Measurements from ENCODE around the gene CLTB.

CLTB gene

DNA sequence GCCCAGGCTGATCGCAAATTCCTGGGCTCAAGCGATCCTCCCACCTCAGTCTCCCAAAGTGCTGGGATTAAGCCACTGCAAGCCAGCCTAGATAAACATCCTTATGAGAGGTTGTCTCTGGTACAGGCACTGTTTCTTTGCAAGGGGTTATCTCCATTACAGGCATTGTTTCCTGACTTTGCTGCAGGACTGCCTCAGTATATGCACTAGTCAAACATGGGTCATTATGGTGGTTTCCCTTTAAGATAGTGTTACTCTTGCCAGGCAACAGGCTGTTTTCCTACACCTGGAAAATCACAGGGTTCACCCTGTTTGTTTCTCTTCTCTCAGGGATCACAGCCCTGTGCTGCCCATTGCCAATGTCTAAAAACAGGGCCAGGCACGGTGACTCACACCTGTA lies 7.8 kb upstream of the CLTB start:
- Histone ChIP-seq H4K20me1 (ENCODE audit: control insufficient read depth, insufficient read depth, low read depth, low read length) (no peaks in the 10 kb centered on the region), H3F3A (ENCODE audit: control insufficient read depth, insufficient read depth) (no peaks in the 10 kb centered on the region), H3K4me3 (ENCODE audit: low read length) (no peak overlapping the region), H3K4me1 (ENCODE audit: control insufficient read depth, low read length) (no peaks in the 10 kb centered on the region), H3K27ac (ENCODE audit: low read depth, low read length) (no peak overlapping the region), H3K9me3 (ENCODE audit: control insufficient read depth, insufficient read depth, low read length) (peaks cover 9% of the 10 kb centered on the region; the same call in 1 of the 2 replicates), H3K9me2 (replicated peaks; ENCODE audit: control insufficient read depth, low read length) (no peaks in the 10 kb centered on the region), H3K36me3 (ENCODE audit: control insufficient read depth, low read length) (no peaks in the 10 kb centered on the region), H3K79me2 (ENCODE audit: control insufficient read depth, low read length) (no peaks in the 10 kb centered on the region), H3K4me2 (ENCODE audit: low read length) (no peak overlapping the region), H3K27me3 (ENCODE audit: control insufficient read depth, low read length) (peaks cover 5% of the 10 kb centered on the region)
- TF ChIP-seq, protein P1, sequence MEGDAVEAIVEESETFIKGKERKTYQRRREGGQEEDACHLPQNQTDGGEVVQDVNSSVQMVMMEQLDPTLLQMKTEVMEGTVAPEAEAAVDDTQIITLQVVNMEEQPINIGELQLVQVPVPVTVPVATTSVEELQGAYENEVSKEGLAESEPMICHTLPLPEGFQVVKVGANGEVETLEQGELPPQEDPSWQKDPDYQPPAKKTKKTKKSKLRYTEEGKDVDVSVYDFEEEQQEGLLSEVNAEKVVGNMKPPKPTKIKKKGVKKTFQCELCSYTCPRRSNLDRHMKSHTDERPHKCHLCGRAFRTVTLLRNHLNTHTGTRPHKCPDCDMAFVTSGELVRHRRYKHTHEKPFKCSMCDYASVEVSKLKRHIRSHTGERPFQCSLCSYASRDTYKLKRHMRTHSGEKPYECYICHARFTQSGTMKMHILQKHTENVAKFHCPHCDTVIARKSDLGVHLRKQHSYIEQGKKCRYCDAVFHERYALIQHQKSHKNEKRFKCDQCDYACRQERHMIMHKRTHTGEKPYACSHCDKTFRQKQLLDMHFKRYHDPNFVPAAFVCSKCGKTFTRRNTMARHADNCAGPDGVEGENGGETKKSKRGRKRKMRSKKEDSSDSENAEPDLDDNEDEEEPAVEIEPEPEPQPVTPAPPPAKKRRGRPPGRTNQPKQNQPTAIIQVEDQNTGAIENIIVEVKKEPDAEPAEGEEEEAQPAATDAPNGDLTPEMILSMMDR (IDR thresholded peaks at IDR 0.05; ENCODE audit: low read depth, low read length, poor library complexity, severe bottlenecking), result no peak
- TF ChIP-seq EZH2phosphoT487 (IDR thresholded peaks at IDR 0.05; ENCODE audit: borderline replicate concordance, low read length), result no peak

DNA sequence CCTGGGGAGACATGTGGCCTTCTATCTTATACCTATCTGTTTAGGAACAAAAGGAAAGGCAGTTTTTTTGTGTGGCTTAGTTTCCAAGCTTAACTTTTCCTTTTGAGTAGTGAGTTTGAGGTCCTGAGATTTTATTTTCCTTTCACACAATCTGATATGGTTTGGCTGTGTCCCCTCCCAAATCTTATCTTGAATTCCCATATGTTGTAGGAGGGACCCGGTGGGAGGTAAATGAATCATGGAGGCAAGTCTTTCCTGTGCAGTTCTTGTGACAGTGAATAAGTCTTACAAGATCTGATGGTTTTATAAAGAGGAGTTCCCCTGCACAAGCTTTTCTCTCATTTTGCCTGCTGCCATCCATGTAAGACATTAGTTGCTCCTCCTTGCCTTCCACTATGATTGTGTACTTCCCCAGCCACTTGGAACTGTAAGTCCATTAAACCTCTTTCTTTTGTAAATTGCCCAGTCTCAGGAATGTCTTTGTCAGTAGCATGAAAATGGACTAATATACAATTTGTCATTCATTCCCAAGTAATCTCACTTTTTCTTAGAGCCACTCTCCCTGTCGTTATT lies 4.7 kb upstream of the CLTB start:
- peaks cover 9% of the 10 kb centered on the region; the same call in 1 of the 2 replicates for H3K9me3 ChIP-seq (ENCODE audit: control insufficient read depth, insufficient read depth, low read length)
- H4K20me1 ChIP-seq (ENCODE audit: control insufficient read depth, insufficient read depth, low read depth, low read length), result no peaks in the 10 kb centered on the region
- no peak overlapping the region for H3K4me2 ChIP-seq (ENCODE audit: low read length)
- H3K27me3 ChIP-seq (ENCODE audit: control insufficient read depth, low read length), result peaks cover 5% of the 10 kb centered on the region
- no peak overlapping the region for H3K4me3 ChIP-seq (ENCODE audit: low read length)
- TF ChIP-seq, protein P1 (IDR thresholded peaks at IDR 0.05; ENCODE audit: low read depth, low read length, poor library complexity, severe bottlenecking), result no peak
- no peak for TF ChIP-seq EZH2phosphoT487 (IDR thresholded peaks at IDR 0.05; ENCODE audit: borderline replicate concordance, low read length)
- H3K79me2 ChIP-seq (ENCODE audit: control insufficient read depth, low read length), result peaks cover under 1% of the 10 kb centered on the region; the same call in 1 of the 2 replicates
- peaks cover 8% of the 10 kb centered on the region for H3K4me1 ChIP-seq (ENCODE audit: control insufficient read depth, low read length)
- no peaks in the 10 kb centered on the region for H3K9me2 ChIP-seq (replicated peaks; ENCODE audit: control insufficient read depth, low read length)
- H3K36me3 ChIP-seq (ENCODE audit: control insufficient read depth, low read length), result no peaks in the 10 kb centered on the region
- H3K27ac ChIP-seq (ENCODE audit: low read depth, low read length), result no peak overlapping the region
- no peaks in the 10 kb centered on the region for H3F3A ChIP-seq (ENCODE audit: control insufficient read depth, insufficient read depth)

DNA sequence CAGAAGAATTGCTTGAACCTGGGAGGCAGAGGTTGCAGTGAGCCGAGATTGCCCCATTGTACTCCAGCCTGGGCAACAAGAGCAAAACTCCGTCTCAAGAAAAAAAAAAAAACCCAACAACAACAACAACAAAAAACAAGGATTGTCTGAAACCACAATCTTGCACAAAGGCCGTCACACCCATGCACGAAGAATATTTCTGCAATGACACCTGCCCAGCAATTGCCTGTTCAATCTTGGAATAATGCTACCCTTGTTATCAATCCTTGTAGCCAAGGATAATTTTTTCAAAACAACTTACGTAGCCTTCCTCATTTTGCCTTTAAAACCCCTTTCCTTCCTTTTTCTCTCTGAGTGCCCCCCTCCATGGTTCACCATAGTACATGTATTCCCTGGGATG lies 3.7 kb upstream of the CLTB start:
- peaks cover 9% of the 10 kb centered on the region; the same call in 1 of the 2 replicates for H3K9me3 ChIP-seq (ENCODE audit: control insufficient read depth, insufficient read depth, low read length)
- no peak overlapping the region for H3K4me2 ChIP-seq (ENCODE audit: low read length)
- no peaks in the 10 kb centered on the region for H4K20me1 ChIP-seq (ENCODE audit: control insufficient read depth, insufficient read depth, low read depth, low read length)
- no peaks in the 10 kb centered on the region for H3K36me3 ChIP-seq (ENCODE audit: control insufficient read depth, low read length)
- H3K9me2 ChIP-seq (replicated peaks; ENCODE audit: control insufficient read depth, low read length), result no peaks in the 10 kb centered on the region
- H3K79me2 ChIP-seq (ENCODE audit: control insufficient read depth, low read length), result peaks cover 7% of the 10 kb centered on the region
- no peak overlapping the region for H3K27ac ChIP-seq (ENCODE audit: low read depth, low read length)
- H3K4me1 ChIP-seq (ENCODE audit: control insufficient read depth, low read length), result peaks cover 16% of the 10 kb centered on the region
- peaks cover 7% of the 10 kb centered on the region for H3F3A ChIP-seq (ENCODE audit: control insufficient read depth, insufficient read depth)
- no peak overlapping the region for H3K4me3 ChIP-seq (ENCODE audit: low read length)
- no peak for TF ChIP-seq EZH2phosphoT487 (IDR thresholded peaks at IDR 0.05; ENCODE audit: borderline replicate concordance, low read length)
- TF ChIP-seq, protein P1 (IDR thresholded peaks at IDR 0.05; ENCODE audit: low read depth, low read length, poor library complexity, severe bottlenecking), result no peak
- peaks cover 5% of the 10 kb centered on the region for H3K27me3 ChIP-seq (ENCODE audit: control insufficient read depth, low read length)
